Heart left ventricle (tissue), 16 donors: ENCODE results near the gene MAD2L2. TPM values are rescaled to one million over a fixed set of nuclear protein-coding genes. Genes with fewer than 3 reads are reported as not detected.

ENCODE experiments used
- ATAC-seq, 4 donors: fragments of 200-7000 bp; cut with Tn5 transposase; one replicate each; pipeline ENCODE4 v1.9.1; 2020 to 2022; ENCODE audit warnings: moderate library complexity in 4 of 4, mild to moderate bottlenecking in 3 of 4, moderate number of reproducible peaks in 1 of 4
- DNase-seq, 5 donors: peaks; one replicate each; pipeline ENCODE4 v3.0.0-alpha.2; 2020
- H3K27ac ChIP-seq, 12 donors: fragments of 200-600 bp; sonication (generic) in 4 of 12; one replicate each; pipeline versions ENCODE4 v1.5.0 to v1.8.0; 2016 to 2022; ENCODE audit warnings: mild to moderate bottlenecking in 2 of 12
- H3K27me3 ChIP-seq, 9 donors: fragments of 200-600 bp; sonication (generic) in 2 of 9; one replicate each; pipeline versions ENCODE4 v1.5.1 to v1.8.0; 2016 to 2022; ENCODE audit warnings: mild to moderate bottlenecking in 3 of 9
- H3K36me3 ChIP-seq, 9 donors: fragments of 200-600 bp; sonication (generic) in 2 of 9; one replicate each; pipeline versions ENCODE4 v1.5.0 to v1.8.0; 2018 to 2022; ENCODE audit warnings: mild to moderate bottlenecking in 2 of 9
- H3K4me1 ChIP-seq, 12 donors: fragments of 200-600 bp; sonication (generic) in 4 of 12; one replicate each; pipeline versions ENCODE4 v1.5.0 to v1.8.0; 2016 to 2022; ENCODE audit warnings: mild to moderate bottlenecking in 3 of 12
- H3K4me3 ChIP-seq, 12 donors: fragments of 200-600 bp; sonication (generic) in 4 of 12; one replicate each; pipeline versions ENCODE4 v1.5.0 to v1.8.0; 2017 to 2022; ENCODE audit warnings: mild to moderate bottlenecking in 9 of 12, moderate library complexity in 4 of 12
- H3K9me3 ChIP-seq, 12 donors: fragments of 200-600 bp; sonication (generic) in 4 of 12; one replicate each; pipeline versions ENCODE4 v1.5.0 to v1.8.0; 2016 to 2022; ENCODE audit warnings: mild to moderate bottlenecking in 1 of 12
- CTCF ChIP-seq, 12 donors: fragments of 200-600 bp; sonication (generic) in 4 of 12; IDR thresholded peaks; one replicate each; pipeline versions ENCODE4 v1.5.0 to v1.8.0; 2018 to 2022; ENCODE audit warnings: antibody characterized with exemption in 12 of 12, mild to moderate bottlenecking in 5 of 12
- POLR2A ChIP-seq, 2 donors: fragments of 450-650 bp; IDR thresholded peaks; one replicate each; pipeline ENCODE4 v1.6.1; 2017; ENCODE audit warnings: antibody characterized with exemption in 2 of 2, mild to moderate bottlenecking in 2 of 2, moderate library complexity in 2 of 2
- WGBS, 4 donors: extraction: QIAGEN DNeasy Blood & Tissue Kit in 2 of 4; methylation state at CpG; one replicate each; pipeline versions ENCODE4 v1.1.5 to v1.1.7; 2013 to 2018; 5-methylcytosine and 5-hydroxymethylcytosine counted together
- intact Hi-C, 10 donors: fragments of 100-400 bp; cut with DNase I; formaldehyde crosslinking; loops; one replicate each; pipeline versions ENCODE4 v1.11.1 to v1.14.2; 2022
- polyA plus RNA-seq, 2 donors: library from polyadenylated mRNA; stranded (reverse); fragments of 200-250 nt; gene quantifications; one replicate each; pipeline ENCODE4 v1.2.3, GENCODE V29; 2013
- total RNA-seq, 9 donors: library from RNA; depleted of rRNA in 2 of 9; stranded (reverse); fragments of >200 nt in 2 of 9; fragmentation: NEBNext Ultra II Directional in 3 of 9; extraction: Animal tissue kit (Norgen Biotek cat#: 25700) in 3 of 9; gene quantifications; one replicate each; pipeline versions ENCODE4 v1.1.0 to v1.2.4, GENCODE V29; 2016 to 2023
- donor health status: ischemic (EF 13 %, LVEDD 7.1; RV severe dilation, severe dysfunction).
- donor health status: healthy with polysubstance abuse.
- donor health status: DM: no; HTN: yes; CAD: no.
- donor health status: DM: no; HTN: no; CAD: no.
- donor health status: ischemic (EF 25% LVEDD 6.9; RV normal size, moderate dysfunction).
- donor health status: ischemic (EF 25% LVEDD 5.7; RV mildly dilated, moderate dysfunction).
- donor health status: healthy.
- donor health status: DM: yes; HTN: yes; CAD: no.
- donor health status: ischemic (EF 35%, LVEDD 5.7; RV mildly dilated, moderate dysfunction).
- donor health status: nonischemic (EF 11% LVEDD 7.7; RV severe dilation, severe dysfunction).
- donor health status: DM: yes; HTN: yes; CAD: no.
- donor health status: PGD.
- donor health status: ischemic (EF 29% LVEDD 5.4; RV normal size, mild dysfunction).
- donor health status: nonischemic (EF 23%, LVEDD 6.1; RV moderate dilation, normal function).

MAD2L2 gene
- total and polyA plus RNA-seq, 11 donors = 15.9 to 54.2 (median 18.5) TPM

DNA sequence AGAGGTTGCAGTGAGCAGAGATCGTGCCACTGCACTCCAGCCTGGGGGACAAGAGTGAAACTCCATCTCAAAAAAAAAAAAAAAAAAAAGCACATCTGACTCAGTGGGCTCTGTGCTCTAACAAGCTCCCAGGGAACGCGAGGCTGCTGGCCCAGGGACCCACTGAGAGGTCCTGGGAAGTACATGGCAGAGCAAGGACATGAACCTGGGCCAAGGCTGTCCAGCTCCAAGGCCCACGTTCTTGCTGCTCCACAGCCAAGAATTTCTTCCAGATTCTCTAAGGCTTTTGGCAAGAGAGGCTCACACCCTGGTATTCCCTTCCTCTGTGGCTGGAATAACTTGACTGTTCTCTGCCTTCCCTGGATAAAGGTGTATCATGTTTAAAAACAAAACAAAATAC is 39.6 kb upstream of the MAD2L2 start:
- ATAC-seq (no peak), DNase-seq (no peak)
- no peak overlapping the region for H3K4me3 ChIP-seq
- H3K27me3 ChIP-seq = peaks cover 0 to 7% (median 0%) of the 10 kb centered on the region in 9 donors
- peaks cover 0 to 22% (median 9%) of the 10 kb centered on the region in 12 donors for H3K4me1 ChIP-seq
- H3K9me3 ChIP-seq = no peaks in the 10 kb centered on the region
- no peak overlapping the region for H3K27ac ChIP-seq
- intact Hi-C loops = loop anchor here in 4 of 10 donors (1.0 to 10.0 kb wide), 4 partner anchors 56 to 676 kb away; partner anchors contain the start of genes FBXO6 (in 3 of the 4) and MASP2 (in 1 of the 4)
- no peaks in the 10 kb centered on the region for H3K36me3 ChIP-seq
- WGBS, 4 donors = 57 to 75% (median 70%) methylated on average over 4 of the region's 4 CpGs
- TF ChIP-seq CTCF (IDR thresholded peaks at IDR 0.05) = no peak
- TF ChIP-seq POLR2A (IDR thresholded peaks at IDR 0.05) = no peak

DNA sequence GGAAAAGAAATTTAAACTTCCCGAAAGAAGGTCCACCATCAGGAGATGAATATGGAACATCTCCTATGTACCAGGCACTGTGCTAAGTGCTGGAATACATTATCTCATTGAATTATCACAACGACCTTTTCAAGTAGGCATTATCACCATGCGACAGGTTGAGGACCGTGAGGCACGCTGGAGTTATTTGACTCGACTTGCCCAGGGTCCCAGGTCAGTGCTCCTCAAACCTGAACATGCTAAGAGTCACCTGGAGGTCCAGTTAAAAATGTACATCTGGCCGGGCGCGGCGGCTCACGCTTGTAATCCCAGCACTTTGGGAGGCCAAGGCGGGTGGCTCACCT is 39.1 kb upstream of the MAD2L2 start:
- WGBS, 4 donors = 72 to 77% (median 74%) methylated on average over 12 of the region's 12 CpGs
- H3K4me1 ChIP-seq = peaks cover 0 to 17% (median 9%) of the 10 kb centered on the region in 12 donors
- TF ChIP-seq CTCF (IDR thresholded peaks at IDR 0.05) (peak in 2 of 12 donors; percentile 5 to 27), POLR2A (IDR thresholded peaks at IDR 0.05) (no peak)
- no peaks in the 10 kb centered on the region for H3K9me3 ChIP-seq
- peak overlapping the region in 5 of 12 donors; percentile 42 to 59 (median 50) for H3K4me3 ChIP-seq
- intact Hi-C loops = loop anchor here in 4 of 10 donors (1.0 to 10.0 kb wide), 4 partner anchors 56 to 675 kb away; partner anchors contain the start of genes FBXO6 (in 3 of the 4) and MASP2 (in 1 of the 4)
- H3K27me3 ChIP-seq = peaks cover 0 to 7% (median 0%) of the 10 kb centered on the region in 9 donors
- DNase-seq (no peak), ATAC-seq (no peak)
- no peak overlapping the region for H3K27ac ChIP-seq
- no peaks in the 10 kb centered on the region for H3K36me3 ChIP-seq

- intact Hi-C loops = loop anchor here (1.0 to 10.0 kb wide), 10 partner anchors 37 to 675 kb away; partner anchors contain the start of genes FBXO2 (in 4 of the 10), FBXO44 (in 4 of the 10), FBXO6 (in 4 of the 10) and MAD2L2 (in 1 of the 10)
- Histone ChIP-seq H3K36me3 (no peaks in the 10 kb centered on the region), H3K27ac (peak overlapping the region in 4 of 12 donors; percentile 7 to 87 (median 36)), H3K4me1 (peaks cover 0 to 13% (median 9%) of the 10 kb centered on the region in 12 donors), H3K27me3 (peaks cover 0 to 11% (median 0%) of the 10 kb centered on the region in 9 donors), H3K9me3 (no peaks in the 10 kb centered on the region), H3K4me3 (peak overlapping the region in 11 of 12 donors; percentile 14 to 59 (median 44))
- ATAC-seq = peak; percentile 53 to 87 (median 84)
- WGBS, 4 donors = 9 to 21% (median 15%) methylated on average over 24 to 44 of the region's 44 CpGs
- peak; percentile 73 to 90 (median 82) for DNase-seq
- TF ChIP-seq POLR2A (IDR thresholded peaks at IDR 0.05) (no peak), CTCF (IDR thresholded peaks at IDR 0.05) (peak; percentile 90 to 99 (median 97))
These were observed 38.5 kb upstream of the MAD2L2 start for GRCh38 chr1:11719313-11720032.
